Left ventricle myocardium inferior (tissue), 1 donor: Measurements from ENCODE around the gene RAB31. TPM values are rescaled to one million over a fixed set of nuclear protein-coding genes. Genes with fewer than 3 reads are reported as not detected.

Experiments used
- DNase-seq: peaks from one replicate; pipeline ENCODE4 v3.0.0-alpha.2; 2020
- H3K27ac ChIP-seq: fragments of 200-600 bp; replicated peaks from 2 replicates; pipeline ENCODE4 v1.8.0; 2021
- H3K27me3 ChIP-seq: fragments of 200-600 bp; 2 replicates; pipeline ENCODE4 v1.8.0; 2021; ENCODE audit warnings: low read depth
- H3K36me3 ChIP-seq: fragments of 200-600 bp; 2 replicates; pipeline ENCODE4 v1.8.0; 2021
- H3K4me1 ChIP-seq: fragments of 200-600 bp; 2 replicates; pipeline ENCODE4 v1.8.0; 2021
- H3K4me3 ChIP-seq: fragments of 200-600 bp; 2 replicates; pipeline ENCODE4 v1.8.0; 2021; ENCODE audit warnings: mild to moderate bottlenecking, moderate library complexity
- H3K9me3 ChIP-seq: fragments of 200-600 bp; replicated peaks from 2 replicates; pipeline ENCODE4 v1.8.0; 2021
- intact Hi-C: fragments of 100-400 bp; cut with micrococcal nuclease; formaldehyde crosslinking; loops from one replicate; pipeline ENCODE4 v1.11.0; 2022
- total RNA-seq: library from RNA; stranded (reverse); fragmentation: NEBNext Ultra II Directional; extraction: Animal tissue kit (Norgen Biotek cat#: 25700); gene quantifications from one replicate; pipeline ENCODE4 v1.2.1, GENCODE V29; 2021
- TF ChIP-seq, protein P1 (sequence below): fragments of 200-600 bp; IDR thresholded peaks from 2 replicates; pipeline ENCODE4 v1.8.0; 2021; ENCODE audit warnings: antibody characterized with exemption, mild to moderate bottlenecking, borderline replicate concordance
- donor health status: DM: no; HTN: yes; CAD: no; lungs with severe emphysema.

The RAB31 gene
- total RNA-seq, 1 donor from 2014 or later = 12.0 TPM

DNA sequence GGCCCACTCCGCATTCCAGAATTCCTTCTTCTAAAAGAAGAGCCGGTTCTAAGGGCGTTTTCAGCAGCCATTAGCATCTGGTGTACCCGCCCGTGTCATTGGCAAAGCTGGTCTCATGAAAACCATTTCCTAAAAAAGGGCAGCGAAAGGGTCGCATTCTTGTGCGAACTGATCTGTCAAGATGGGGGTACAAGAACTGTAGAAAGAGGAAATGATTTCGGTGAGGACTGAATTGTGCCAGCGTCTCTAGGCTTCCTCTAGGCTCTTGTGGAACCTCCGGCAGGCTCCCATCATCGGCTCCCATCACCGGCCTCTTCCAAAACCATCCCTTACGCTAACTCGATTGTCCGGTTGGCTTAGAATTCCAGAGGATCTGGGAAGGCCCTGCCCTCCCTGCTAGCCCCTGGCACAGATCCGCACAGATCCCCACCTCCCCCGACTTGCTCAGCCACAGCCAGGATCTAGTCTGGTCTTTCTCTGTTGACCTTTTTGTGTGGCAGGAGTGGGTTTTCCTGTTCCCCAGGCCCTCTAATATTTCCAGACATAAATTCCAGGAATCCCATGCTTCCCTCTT, 1.3 kb downstream of the RAB31 start:
- TF ChIP-seq, protein P1, sequence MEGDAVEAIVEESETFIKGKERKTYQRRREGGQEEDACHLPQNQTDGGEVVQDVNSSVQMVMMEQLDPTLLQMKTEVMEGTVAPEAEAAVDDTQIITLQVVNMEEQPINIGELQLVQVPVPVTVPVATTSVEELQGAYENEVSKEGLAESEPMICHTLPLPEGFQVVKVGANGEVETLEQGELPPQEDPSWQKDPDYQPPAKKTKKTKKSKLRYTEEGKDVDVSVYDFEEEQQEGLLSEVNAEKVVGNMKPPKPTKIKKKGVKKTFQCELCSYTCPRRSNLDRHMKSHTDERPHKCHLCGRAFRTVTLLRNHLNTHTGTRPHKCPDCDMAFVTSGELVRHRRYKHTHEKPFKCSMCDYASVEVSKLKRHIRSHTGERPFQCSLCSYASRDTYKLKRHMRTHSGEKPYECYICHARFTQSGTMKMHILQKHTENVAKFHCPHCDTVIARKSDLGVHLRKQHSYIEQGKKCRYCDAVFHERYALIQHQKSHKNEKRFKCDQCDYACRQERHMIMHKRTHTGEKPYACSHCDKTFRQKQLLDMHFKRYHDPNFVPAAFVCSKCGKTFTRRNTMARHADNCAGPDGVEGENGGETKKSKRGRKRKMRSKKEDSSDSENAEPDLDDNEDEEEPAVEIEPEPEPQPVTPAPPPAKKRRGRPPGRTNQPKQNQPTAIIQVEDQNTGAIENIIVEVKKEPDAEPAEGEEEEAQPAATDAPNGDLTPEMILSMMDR = no peak
- Histone ChIP-seq H3K36me3 (no peaks in the 10 kb centered on the region), H3K27me3 (no peaks in the 10 kb centered on the region), H3K4me1 (peaks cover 25% of the 10 kb centered on the region), H3K27ac (peak overlapping the region; percentile 86), H3K9me3 (no peaks in the 10 kb centered on the region), H3K4me3 (peak overlapping the region; percentile 84)
- no peak for DNase-seq
- intact Hi-C loops = no loop called here

DNA sequence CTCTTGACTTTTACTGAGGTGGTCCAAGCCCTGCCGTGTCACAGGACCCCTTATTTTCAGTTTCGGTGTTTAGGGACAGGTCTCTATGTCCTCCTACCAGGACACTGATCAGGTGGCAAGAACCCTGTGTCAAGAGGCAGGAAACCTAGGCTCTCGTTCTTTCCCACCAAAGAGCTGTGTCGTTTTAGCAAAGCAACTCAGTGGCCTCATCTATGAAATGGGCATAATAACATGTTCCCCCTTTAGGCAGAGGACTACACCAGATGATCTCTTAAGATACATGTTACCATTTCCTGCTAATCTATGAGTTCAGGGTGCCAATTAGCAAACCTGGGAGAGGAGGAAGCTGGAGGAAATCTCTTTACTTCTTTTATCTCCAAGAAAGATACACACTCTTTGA, 1.9 kb downstream of the RAB31 start:
- H3K4me1 ChIP-seq = peaks cover 25% of the 10 kb centered on the region
- H3K9me3 ChIP-seq = no peaks in the 10 kb centered on the region
- intact Hi-C loops = no loop called here

DNA sequence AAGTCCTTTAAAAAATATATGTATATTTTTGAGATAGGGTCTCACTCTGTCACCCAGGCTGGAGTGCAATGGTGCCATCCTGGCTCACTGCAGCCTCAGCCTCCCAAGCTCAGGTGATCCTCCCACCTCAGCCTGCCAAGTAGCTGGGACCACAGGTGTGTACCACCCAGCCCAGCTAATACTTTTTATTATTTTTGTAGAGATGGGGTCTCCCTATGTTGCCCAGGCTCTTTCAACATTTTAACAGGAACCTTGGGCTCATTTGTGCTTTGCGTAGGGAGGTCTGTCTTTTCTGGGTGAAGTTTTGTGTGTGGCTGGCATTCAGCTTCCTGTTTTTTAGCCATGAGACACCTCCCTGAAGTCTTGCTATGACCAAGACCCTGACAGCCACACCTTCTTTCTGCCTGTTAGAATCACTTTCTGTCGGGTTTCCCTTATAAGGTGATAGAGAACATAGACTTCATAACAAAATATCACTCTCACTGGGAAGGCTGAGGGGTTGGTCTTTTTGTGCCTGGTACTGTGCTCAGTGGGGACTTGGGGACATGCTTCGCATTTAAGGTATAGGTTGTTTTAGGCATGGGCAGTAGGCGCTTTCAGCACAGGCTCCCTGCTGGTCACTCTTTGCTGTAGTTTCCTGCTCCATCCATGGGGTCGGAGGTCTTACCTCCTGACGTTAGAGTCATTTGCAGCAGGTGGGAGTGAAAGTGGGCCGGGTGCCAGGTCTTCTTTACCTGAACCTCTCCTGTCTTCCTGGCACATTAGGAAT, 3.4 kb downstream of the RAB31 start:
- intact Hi-C loops = no loop called here
- Histone ChIP-seq H3K27me3 (no peaks in the 10 kb centered on the region), H3K9me3 (no peaks in the 10 kb centered on the region), H3K36me3 (no peaks in the 10 kb centered on the region), H3K27ac (no peak overlapping the region), H3K4me1 (peaks cover 25% of the 10 kb centered on the region), H3K4me3 (no peak overlapping the region)
- no peak for DNase-seq
- TF ChIP-seq, protein P1 = no peak

More for the DNA sequence above, 1.9 kb downstream of the RAB31 start:
- H3K27me3 ChIP-seq = no peaks in the 10 kb centered on the region
- H3K27ac ChIP-seq = no peak overlapping the region
- DNase-seq = no peak
- H3K4me3 ChIP-seq = peak overlapping the region; percentile 84
- no peaks in the 10 kb centered on the region for H3K36me3 ChIP-seq
- TF ChIP-seq, protein P1 = no peak

DNA sequence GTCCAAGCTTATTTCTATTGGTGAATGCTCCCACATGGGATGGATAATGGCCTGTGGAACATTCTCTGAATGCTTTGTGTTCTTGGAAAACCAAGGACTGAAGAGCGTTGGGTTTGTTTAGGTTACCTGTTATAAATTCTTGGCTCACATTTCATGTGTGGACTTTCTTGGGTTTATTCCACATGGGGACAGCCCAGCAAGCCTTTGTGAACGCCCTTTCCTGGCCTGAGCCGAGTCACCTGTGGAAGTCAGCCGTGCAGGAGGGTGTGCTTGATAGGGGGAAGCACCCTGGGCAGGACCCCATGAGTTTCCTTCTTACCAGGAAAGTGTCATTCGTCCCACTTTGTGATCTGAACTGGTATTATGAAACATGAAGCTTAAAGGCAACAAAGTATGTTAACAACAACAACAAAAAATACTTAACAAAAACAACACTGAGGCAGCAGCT, 4.1 kb downstream of the RAB31 start:
- Histone ChIP-seq H3K4me1 (peaks cover 25% of the 10 kb centered on the region), H3K4me3 (no peak overlapping the region), H3K9me3 (no peaks in the 10 kb centered on the region), H3K27ac (no peak overlapping the region), H3K27me3 (no peaks in the 10 kb centered on the region), H3K36me3 (no peaks in the 10 kb centered on the region)
- no peak for DNase-seq
- intact Hi-C loops = no loop called here
- TF ChIP-seq, protein P1 = no peak

DNA sequence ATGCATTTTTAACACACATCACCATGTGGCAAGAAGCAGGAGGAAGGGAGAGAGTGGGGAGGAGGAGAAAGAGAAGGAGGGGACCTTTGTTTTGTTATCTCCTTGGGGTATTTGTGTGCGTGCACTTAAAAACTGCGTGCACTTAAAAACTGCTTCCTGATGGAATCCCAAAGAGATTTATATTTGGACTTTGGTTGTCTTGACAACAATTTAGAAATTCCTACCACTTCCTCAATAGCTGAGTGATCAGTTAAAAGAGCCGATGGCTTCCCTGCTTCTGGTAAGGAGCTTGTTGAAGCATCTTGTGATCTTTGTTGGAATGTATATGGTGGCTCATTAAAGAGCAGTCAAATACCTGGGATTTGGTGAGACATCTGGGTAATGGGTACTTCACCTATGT, 4.5 kb downstream of the RAB31 start:
- H3K27ac ChIP-seq = no peak overlapping the region
- TF ChIP-seq, protein P1 = no peak
- H3K27me3 ChIP-seq = no peaks in the 10 kb centered on the region
- intact Hi-C loops = no loop called here
- H3K9me3 ChIP-seq = no peaks in the 10 kb centered on the region
- peaks cover 25% of the 10 kb centered on the region for H3K4me1 ChIP-seq
- H3K36me3 ChIP-seq = no peaks in the 10 kb centered on the region
- no peak for DNase-seq
- no peak overlapping the region for H3K4me3 ChIP-seq
